HG03139 (cell line): ENCODE measurements around the gene AMDHD1.

Experiments used
- ATAC-seq: cut with Tn5 transposase; IDR thresholded peaks from one replicate; pipeline ENCODE4 v1.9.1; 2021; ENCODE audit not compliant: unreplicated experiment

The AMDHD1 gene

GRCh38 chr12:95995238-95996031, 52.3 kb downstream of the AMDHD1 start:
- ATAC-seq: no peak

- ATAC-seq: no peak
Measured at GRCh38 chr12:95996034-95996658, 53.0 kb downstream of the AMDHD1 start, which contains the start of gene HAL. HAL (minus strand) TSS chr12:95996344; CDS start chr12:95995910, 434 bp downstream.

- no peak for ATAC-seq
Measured at GRCh38 chr12:95997276-95997675, 54.1 kb downstream of the AMDHD1 start.

- no peak for ATAC-seq
Measured at GRCh38 chr12:95997911-95998510, 54.9 kb downstream of the AMDHD1 start.

GRCh38 chr12:95998611-95999286, 55.6 kb downstream of the AMDHD1 start:
- ATAC-seq: peak; percentile 88

- ATAC-seq: no peak
Measured at GRCh38 chr12:95999484-95999883, 56.4 kb downstream of the AMDHD1 start.

GRCh38 chr12:96000858-96001257, 57.7 kb downstream of the AMDHD1 start:
- ATAC-seq: no peak

GRCh38 chr12:96006727-96007126, 63.6 kb downstream of the AMDHD1 start:
- no peak for ATAC-seq

GRCh38 chr12:96007729-96008128, 64.6 kb downstream of the AMDHD1 start:
- no peak for ATAC-seq

- ATAC-seq: no peak
Measured at GRCh38 chr12:96014943-96015599, 71.9 kb downstream of the AMDHD1 start.

GRCh38 chr12:96015672-96016071, 72.5 kb downstream of the AMDHD1 start:
- no peak for ATAC-seq
